ENCODE data around the gene TAS2R60. TPM values are rescaled to one million over a fixed set of nuclear protein-coding genes. Genes with fewer than 3 reads are reported as not detected.

Gene TAS2R60
- total and polyA plus RNA-seq, 9 of the 15 experiments (the other 6 are each of a cell fraction or from before 2014, with no cell fraction given), result 0.08 TPM; not detected in 8

GRCh38 chr7:143408686-143409561 is 34.3 kb upstream of the TAS2R60 start, which contains the start of gene EPHA1:
Gene EPHA1 (minus strand): TSS chr7:143408856. CDS start chr7:143408805, 51 bp downstream.
- H4K20me1 ChIP-seq (replicated peaks; ENCODE audit: control insufficient read depth, insufficient read depth, low read length), result 0 out of 2 replicates have a peak, but pooled peaks cover 3% of the 10 kb centered on the region
- H3K9me1 ChIP-seq (ENCODE audit: control insufficient read depth, insufficient read depth, low read length), result no peaks in the 10 kb centered on the region
- BruUV-seq (replicated peaks), result no TSS peak
- peaks cover 2 to 7% of the 10 kb centered on the region in 2 experiments; a peak in 4 of 5 replicates for H3K4me1 ChIP-seq (replicated peaks in 1 of 2; ENCODE audit: control insufficient read depth in 2 of 2, insufficient read depth in 2 of 2, low read length in 2 of 2)
- H3K4me2 ChIP-seq (ENCODE audit: insufficient read depth, low read length), result no peak within 1 kb of the TSS
- WGBS (ENCODE audit: insufficient coverage, low coverage, missing lambda C conversion rate), result 24% methylated on average over 16 of the region's 39 CpGs
- no peak within 1 kb of the TSS for H2AFZ ChIP-seq (ENCODE audit: low read depth, low read length)
- peaks cover 39 to 49% of the 10 kb centered on the region in 2 experiments; a peak in 4 of 5 replicates for H3K27me3 ChIP-seq (ENCODE audit: control insufficient read depth in 2 of 2, insufficient read depth in 2 of 2, low read length in 2 of 2)
- TF ChIP-seq CTCF (IDR thresholded peaks at IDR 0.05 in 2 of 3, conservative IDR thresholded peaks at IDR 0.05 in 1 of 3; ENCODE audit: insufficient read depth in 2 of 3, low read depth in 1 of 3, low read length in 3 of 3) (peak; percentile 37 to 50 (median 48); a peak in 5 of 6 replicates), ZNF75A (CRISPR knock-in tag; IDR thresholded peaks at IDR 0.05) (no peak), ZEB2 (IDR thresholded peaks at IDR 0.05) (0 out of 2 replicates have a peak, but pooled peaks have one; percentile 52), MEF2A (IDR thresholded peaks at IDR 0.05; ENCODE audit: control insufficient read depth, low read depth, low read length) (no peak), ZFP91 (CRISPR knock-in tag; IDR thresholded peaks at IDR 0.05) (peak; percentile 80; the same call in 1 of the 2 replicates), RAD21 (CRISPR knock-in tag; conservative IDR thresholded peaks at IDR 0.05 in 1 of 2, IDR thresholded peaks at IDR 0.05 in 1 of 2) (0 out of 4 replicates have a peak, but pooled peaks of 1 of the 2 experiments have one; percentile 14), EGR1 (conservative IDR thresholded peaks at IDR 0.05) (0 out of 2 replicates have a peak, but pooled peaks have one; percentile 9)
- H3K4me3 ChIP-seq, result no peak within 1 kb of the TSS
- in situ Hi-C loops (cut with MboI) (no loop called here), intact Hi-C loops (cut with micrococcal nuclease) (no loop called here)
- no peaks in the 10 kb centered on the region for H3K79me2 ChIP-seq (ENCODE audit: control insufficient read depth, insufficient read depth, low read length)
- ChIA-PET CTCF (ENCODE audit: low intra/inter-chr PET ratio) (interaction anchor here (0.9 kb wide), 1 partner anchor 59 kb away, joined by 10 read pairs; no protein-coding TSS in a partner anchor), POLR2A (interaction anchor here (0.6 to 10.7 kb wide), 4 partner anchors 14 to 72 kb away, joined by 3 to 131 read pairs (median 3); no protein-coding TSS in a partner anchor)
- H3K9me3 ChIP-seq (replicated peaks; ENCODE audit: control insufficient read depth, insufficient read depth, low read depth, low read length), result no peaks in the 10 kb centered on the region
- H3K9ac ChIP-seq (ENCODE audit: insufficient read depth in 1 of 2, low read depth in 2 of 2, low read length in 2 of 2), result peak within 1 kb of the TSS in 1 of 2 experiments; percentile 17; a peak in 1 of 4 replicates
- H3K36me3 ChIP-seq (ENCODE audit: control insufficient read depth, insufficient read depth, low read length), result no peaks in the 10 kb centered on the region
- peak; percentile 48 to 91 (median 75) for DNase-seq (ENCODE audit: extremely low read depth in 1 of 4, low spot score in 3 of 4)
- peak; percentile 11 for FAIRE-seq
- peak; percentile 44 for ATAC-seq
- no peak within 1 kb of the TSS for H3K27ac ChIP-seq (ENCODE audit: extremely low read depth, low read depth, low read length)
